Tibial nerve (tissue), 3 donors: ENCODE measurements around the gene METTL16.

Experiments
- CTCF ChIP-seq, 5 experiments: fragments of 200-600 bp in 3 of 5; fragments of 450-650 bp in 2 of 5; sonication (generic) in 3 of 5; IDR thresholded peaks; one replicate each; pipeline ENCODE4 v1.5.1; 2016 to 2019; ENCODE audit warnings: antibody characterized with exemption in 5 of 5, mild to moderate bottlenecking in 3 of 5, moderate library complexity in 2 of 5
- POLR2A ChIP-seq, 2 donors: fragments of 450-650 bp; IDR thresholded peaks; one replicate each; pipeline ENCODE4 v1.6.1; 2017; ENCODE audit warnings: antibody characterized with exemption in 2 of 2, mild to moderate bottlenecking in 2 of 2, moderate library complexity in 2 of 2

GRCh38 chr17:2547176-2547575 is 35.5 kb upstream of the METTL16 start:
- TF ChIP-seq CTCF (IDR thresholded peaks at IDR 0.05) (no peak), POLR2A (IDR thresholded peaks at IDR 0.05) (no peak)
